Measurements from ENCODE around the gene GRM4. TPM values are rescaled to one million over a fixed set of nuclear protein-coding genes. Genes with fewer than 3 reads are reported as not detected.

The GRM4 gene
- total RNA-seq, 4 donors from 2014 or later: not detected

GRCh38 chr6:34057790-34058189 lies 88.1 kb downstream of the GRM4 start:
- H3K4me3 ChIP-seq: no peak overlapping the region
- H3K4me1 ChIP-seq: peaks cover 7% of the 10 kb centered on the region
- H3K27ac ChIP-seq: no peak overlapping the region
- TF ChIP-seq POLR2AphosphoS5 (IDR thresholded peaks at IDR 0.05) (no peak), CTCF (IDR thresholded peaks at IDR 0.05) (no peak), EP300 (IDR thresholded peaks at IDR 0.05) (no peak), POLR2A (IDR thresholded peaks at IDR 0.05) (no peak)
- peaks cover 12% of the 10 kb centered on the region for H3K27me3 ChIP-seq
- H3K9me3 ChIP-seq: no peaks in the 10 kb centered on the region
- no peaks in the 10 kb centered on the region for H3K36me3 ChIP-seq
- DNase-seq (ENCODE audit: low spot score in 2 of 2): no peak
- 90% methylated on average over 4 of the region's 6 CpGs for WGBS

DNA sequence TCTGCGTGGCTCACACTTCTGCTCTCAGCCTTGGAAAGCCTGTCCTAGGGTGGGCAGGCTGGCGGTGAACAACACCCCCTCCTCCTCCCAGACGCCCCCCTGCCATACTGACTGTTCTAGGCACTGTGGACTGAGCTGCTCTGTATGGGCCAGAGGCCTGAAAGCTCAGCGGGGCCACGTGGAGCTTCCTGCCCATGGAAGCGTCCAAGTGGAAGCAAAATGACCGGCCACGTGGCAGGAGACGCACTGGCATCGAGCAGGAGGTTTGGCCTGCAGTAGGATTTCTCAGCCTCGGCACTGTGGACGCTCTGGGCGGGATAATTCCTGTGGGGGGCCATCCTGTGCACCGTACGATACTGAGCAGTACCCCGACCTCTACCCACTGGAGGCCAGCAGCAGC lies 88.7 kb downstream of the GRM4 start:
- DNase-seq (ENCODE audit: low spot score in 2 of 2): no peak
- Histone ChIP-seq H3K9me3 (no peaks in the 10 kb centered on the region), H3K4me1 (peaks cover 7% of the 10 kb centered on the region), H3K36me3 (no peaks in the 10 kb centered on the region), H3K27me3 (peaks cover 12% of the 10 kb centered on the region), H3K4me3 (no peak overlapping the region), H3K27ac (no peak overlapping the region)
- WGBS: 100% methylated on average over 1 of the region's 16 CpGs
- TF ChIP-seq EP300 (IDR thresholded peaks at IDR 0.05) (no peak), CTCF (IDR thresholded peaks at IDR 0.05) (no peak), POLR2A (IDR thresholded peaks at IDR 0.05) (no peak), POLR2AphosphoS5 (IDR thresholded peaks at IDR 0.05) (no peak)

GRCh38 chr6:34056305-34057108 lies 89.4 kb downstream of the GRM4 start:
- TF ChIP-seq POLR2AphosphoS5 (IDR thresholded peaks at IDR 0.05) (no peak), EP300 (IDR thresholded peaks at IDR 0.05) (no peak), CTCF (IDR thresholded peaks at IDR 0.05) (no peak), POLR2A (IDR thresholded peaks at IDR 0.05) (no peak)
- Histone ChIP-seq H3K9me3 (no peaks in the 10 kb centered on the region), H3K4me1 (peaks cover 7% of the 10 kb centered on the region), H3K36me3 (no peaks in the 10 kb centered on the region), H3K27me3 (peaks cover 9% of the 10 kb centered on the region), H3K4me3 (peak overlapping the region; percentile 30), H3K27ac (no peak overlapping the region)
- 40% methylated on average over 24 of the region's 36 CpGs for WGBS
- peak in 1 of 2 donors; percentile 70 for DNase-seq (ENCODE audit: low spot score in 2 of 2)

- Histone ChIP-seq H3K9me3 (no peaks in the 10 kb centered on the region), H3K36me3 (no peaks in the 10 kb centered on the region), H3K4me1 (peaks cover 7% of the 10 kb centered on the region), H3K4me3 (no peak overlapping the region), H3K27me3 (peaks cover 8% of the 10 kb centered on the region), H3K27ac (no peak overlapping the region)
- 90% methylated on average over 9 of the region's 18 CpGs for whole genome bisulfite sequencing
- TF ChIP-seq CTCF (IDR thresholded peaks at IDR 0.05): peak; percentile 23 to 70
- TF ChIP-seq POLR2A (IDR thresholded peaks at IDR 0.05): no peak
- no peak for DNase-seq (ENCODE audit: low spot score in 2 of 2)
Measured at GRCh38 chr6:34055223-34055933, 90.5 kb downstream of the GRM4 start.

GRCh38 chr6:34053721-34054120 lies 92.2 kb downstream of the GRM4 start:
- DNase-seq (ENCODE audit: low spot score in 2 of 2): no peak
- Histone ChIP-seq H3K9me3 (no peaks in the 10 kb centered on the region), H3K27ac (no peak overlapping the region), H3K36me3 (no peaks in the 10 kb centered on the region), H3K27me3 (peaks cover 8% of the 10 kb centered on the region), H3K4me3 (no peak overlapping the region), H3K4me1 (peaks cover 7% of the 10 kb centered on the region)
- TF ChIP-seq POLR2AphosphoS5 (IDR thresholded peaks at IDR 0.05) (no peak), EP300 (IDR thresholded peaks at IDR 0.05) (no peak), CTCF (IDR thresholded peaks at IDR 0.05) (no peak), POLR2A (IDR thresholded peaks at IDR 0.05) (no peak)
- 60% methylated on average over 8 of the region's 8 CpGs for whole genome bisulfite sequencing
